LNCaP clone FGC (cell line): ENCODE results near the gene ARHGAP11B.
"Not testable (repeated sequence)": the region's sequence is repeated elsewhere in the genome, so short reads cannot be mapped to it uniquely, and the experiment has no call there.

Experiments
- DNase-seq: peaks from one replicate; pipeline ENCODE4 v3.0.0-alpha.2; 2011; ENCODE audit warnings: low read depth
- H3K4me3 ChIP-seq: 2 replicates; pipeline ENCODE4 v1.5.1; 2011; ENCODE audit warnings: mild to moderate bottlenecking, low read depth, low read length, control low read depth
- TF ChIP-seq, protein P1 (sequence below): IDR thresholded peaks from 2 replicates; pipeline ENCODE4 v1.5.1; 2012; ENCODE audit warnings: mild to moderate bottlenecking; ENCODE audit not compliant: control insufficient read depth, insufficient read depth; ENCODE audit errors: extremely low read depth

The ARHGAP11B gene

DNA sequence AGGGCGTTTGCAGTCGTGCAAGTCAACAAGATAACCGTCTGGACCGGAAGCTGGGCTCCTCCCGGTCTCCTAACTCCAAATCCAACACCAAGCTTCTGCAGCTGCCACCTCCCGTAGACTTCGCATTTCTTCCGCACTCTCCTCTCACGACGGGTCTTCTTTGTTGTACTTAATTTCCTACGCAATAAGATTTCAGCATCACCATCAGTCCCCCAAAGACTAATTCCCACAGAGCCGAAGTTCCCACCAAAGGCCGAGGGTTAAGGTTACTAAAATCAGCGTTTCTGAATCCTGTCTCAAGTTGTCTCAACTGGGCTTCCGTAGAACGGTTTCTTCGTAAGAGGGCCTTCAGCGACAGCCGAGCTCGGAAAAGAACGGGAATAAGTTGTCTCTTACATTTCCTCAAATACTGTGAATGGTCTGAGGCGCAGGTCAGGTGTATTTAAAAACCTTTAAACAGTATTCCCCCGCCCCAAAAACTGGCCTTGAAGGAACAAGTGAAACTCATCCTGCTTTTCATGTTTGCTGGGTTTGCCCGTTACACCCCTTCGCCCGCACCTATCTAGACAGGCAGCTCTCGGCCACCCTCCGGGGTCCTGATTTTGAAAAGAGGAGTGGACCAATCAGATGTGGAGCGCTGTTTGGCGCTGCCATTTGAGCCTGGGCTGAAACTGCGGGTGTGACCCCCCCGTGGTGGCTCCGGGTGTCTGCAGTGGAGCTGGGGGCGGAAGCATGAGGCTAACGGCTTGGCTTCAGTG lies at the start of gene ARHGAP11B:
TSS of gene ARHGAP11B (plus strand) at position 693 of the 758 bp plus-strand sequence.
- peak within 1 kb of the TSS; percentile 73 for H3K4me3 ChIP-seq
- peak; percentile 98 for DNase-seq

DNA sequence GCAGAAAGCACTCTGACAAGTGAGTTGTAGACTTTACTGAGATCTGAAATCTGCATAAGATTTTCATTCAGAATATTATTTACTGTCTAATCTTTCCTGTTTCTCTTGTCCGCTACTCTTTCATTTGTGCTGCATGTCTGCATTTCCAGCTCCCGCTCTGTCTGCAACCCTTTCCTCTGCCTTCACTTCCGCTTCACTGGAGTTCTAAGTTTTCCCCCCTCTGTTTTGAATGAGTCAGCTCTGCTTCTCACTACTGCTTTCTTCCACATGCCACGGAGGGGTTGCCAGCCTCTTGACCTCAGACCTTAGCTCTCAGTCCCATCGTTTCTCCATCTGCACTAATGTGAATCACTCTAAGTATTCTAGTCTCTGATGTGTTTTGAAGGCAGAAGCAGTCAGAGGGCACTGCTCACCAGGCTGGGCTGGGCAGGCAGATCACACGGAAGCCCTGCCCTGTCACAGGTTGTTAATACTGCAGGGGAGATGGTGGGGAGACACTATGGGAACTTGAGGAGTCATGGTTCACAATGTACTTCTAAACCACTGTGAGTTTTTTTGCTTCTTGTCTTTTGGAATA lies 46.4 kb upstream of the ARHGAP11B start:
- not testable (repeated sequence) for DNase-seq, H3K4me3 ChIP-seq

DNA sequence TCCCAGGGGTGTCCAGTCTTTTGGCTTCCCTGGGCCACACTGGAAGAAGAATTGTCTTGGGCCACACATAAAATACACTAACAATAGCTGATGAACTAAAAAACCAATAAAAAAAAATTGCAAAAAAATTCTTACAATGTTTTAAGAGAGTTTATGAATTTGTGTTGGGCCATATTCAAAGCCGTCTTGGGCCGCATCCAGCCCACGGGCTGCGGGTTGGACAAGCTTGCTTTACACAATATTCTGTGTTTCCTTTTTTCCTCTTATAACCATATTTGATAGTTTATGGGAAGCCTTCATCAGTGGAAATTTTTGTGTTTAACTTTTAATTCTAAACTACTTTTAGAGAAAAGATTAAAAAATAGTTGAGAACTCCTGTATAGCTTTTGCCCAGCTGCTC lies 45.2 kb upstream of the ARHGAP11B start:
- not testable (repeated sequence) for DNase-seq, H3K4me3 ChIP-seq

DNA sequence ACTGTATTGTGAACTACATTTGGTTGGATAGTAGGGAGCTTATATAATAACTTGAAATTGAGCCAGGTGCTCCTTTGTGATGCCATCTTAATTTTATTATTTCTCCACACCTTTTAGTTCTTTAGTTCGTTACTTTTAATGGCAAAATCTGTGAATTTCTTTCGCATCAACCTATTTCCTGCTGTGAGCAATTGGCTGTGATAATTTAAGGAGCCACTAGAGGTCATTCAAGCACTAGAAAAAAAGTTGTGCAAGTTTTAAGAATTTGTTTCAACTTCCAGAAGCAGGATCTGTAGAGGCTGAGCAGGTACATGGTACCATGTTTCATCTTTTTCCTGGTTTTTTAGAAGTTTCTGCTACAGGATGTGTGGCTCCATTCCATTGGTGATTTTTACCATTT lies 27.0 kb upstream of the ARHGAP11B start:
- DNase-seq, H3K4me3 ChIP-seq: not testable (repeated sequence)
- TF ChIP-seq, protein P1, sequence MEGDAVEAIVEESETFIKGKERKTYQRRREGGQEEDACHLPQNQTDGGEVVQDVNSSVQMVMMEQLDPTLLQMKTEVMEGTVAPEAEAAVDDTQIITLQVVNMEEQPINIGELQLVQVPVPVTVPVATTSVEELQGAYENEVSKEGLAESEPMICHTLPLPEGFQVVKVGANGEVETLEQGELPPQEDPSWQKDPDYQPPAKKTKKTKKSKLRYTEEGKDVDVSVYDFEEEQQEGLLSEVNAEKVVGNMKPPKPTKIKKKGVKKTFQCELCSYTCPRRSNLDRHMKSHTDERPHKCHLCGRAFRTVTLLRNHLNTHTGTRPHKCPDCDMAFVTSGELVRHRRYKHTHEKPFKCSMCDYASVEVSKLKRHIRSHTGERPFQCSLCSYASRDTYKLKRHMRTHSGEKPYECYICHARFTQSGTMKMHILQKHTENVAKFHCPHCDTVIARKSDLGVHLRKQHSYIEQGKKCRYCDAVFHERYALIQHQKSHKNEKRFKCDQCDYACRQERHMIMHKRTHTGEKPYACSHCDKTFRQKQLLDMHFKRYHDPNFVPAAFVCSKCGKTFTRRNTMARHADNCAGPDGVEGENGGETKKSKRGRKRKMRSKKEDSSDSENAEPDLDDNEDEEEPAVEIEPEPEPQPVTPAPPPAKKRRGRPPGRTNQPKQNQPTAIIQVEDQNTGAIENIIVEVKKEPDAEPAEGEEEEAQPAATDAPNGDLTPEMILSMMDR, result 0 out of 2 replicates have a peak, but pooled peaks have one; percentile 8

DNA sequence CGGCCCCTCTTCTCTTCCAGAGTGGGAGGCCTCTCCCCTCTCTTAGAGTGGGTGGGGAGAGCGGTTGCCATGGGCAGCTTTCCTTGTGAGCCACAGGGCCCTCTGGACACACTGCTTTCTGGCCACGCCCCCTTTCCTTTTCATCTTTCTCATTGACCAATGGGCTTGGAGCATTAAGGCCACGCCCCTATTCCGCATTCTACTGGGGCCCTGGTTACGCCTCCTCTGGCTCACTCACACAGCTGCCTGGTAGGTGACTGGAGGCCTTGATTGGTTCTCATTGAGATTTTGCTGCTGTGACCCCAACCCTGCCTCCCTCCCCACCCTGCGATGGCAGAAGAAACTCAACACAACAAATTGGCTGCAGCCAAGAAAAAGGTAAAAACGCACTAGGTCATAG lies 22.1 kb upstream of the ARHGAP11B start, which contains the start of gene GOLGA8H:
TSS of gene GOLGA8H (plus strand) at position 233 of the 400 bp plus-strand sequence. CDS start at position 331, 98 bp downstream.
- DNase-seq, result not testable (repeated sequence)

DNA sequence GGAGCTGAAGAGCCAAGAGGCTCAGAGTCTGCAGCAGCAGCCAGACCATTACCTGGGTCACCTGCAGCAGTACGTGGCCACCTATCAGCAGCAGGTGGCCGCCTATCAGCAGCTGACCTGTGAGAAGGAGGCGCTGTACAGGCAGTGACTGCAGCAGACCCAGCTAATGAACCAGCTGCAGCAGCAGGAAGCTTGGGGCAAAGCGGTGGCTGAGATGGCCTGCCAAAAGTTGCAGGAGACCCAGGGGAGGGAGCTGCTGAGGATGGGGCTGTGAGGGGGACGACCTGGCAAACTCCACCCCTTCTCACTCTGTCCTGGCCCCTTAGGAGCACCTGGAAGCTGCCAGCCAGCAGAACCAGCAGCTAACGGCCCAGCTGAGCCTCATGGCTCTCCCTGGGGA lies 13.7 kb upstream of the ARHGAP11B start:
- DNase-seq, H3K4me3 ChIP-seq: not testable (repeated sequence)

More for the DNA sequence above, 22.1 kb upstream of the ARHGAP11B start, which contains the start of gene GOLGA8H:
- H3K4me3 ChIP-seq, result not testable (repeated sequence)

DNA sequence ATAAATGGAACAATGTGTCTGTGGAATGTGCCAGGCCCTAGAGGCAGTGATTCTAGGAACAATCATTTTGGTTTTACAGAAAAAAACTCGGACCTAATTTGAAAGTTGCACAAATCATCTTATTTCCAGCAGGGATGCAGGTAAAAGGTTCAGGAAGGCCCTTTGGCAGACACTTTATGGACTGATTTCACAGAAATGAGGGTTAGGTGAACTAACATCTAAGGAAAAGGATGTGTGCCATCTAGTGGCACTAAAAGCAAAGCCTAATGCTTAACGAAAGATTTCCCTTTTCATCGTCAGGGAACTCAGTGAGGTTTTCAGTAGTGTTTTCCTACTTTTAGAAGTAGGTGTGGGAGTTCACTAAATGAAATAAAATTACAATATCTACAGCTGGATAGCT lies 4.6 kb upstream of the ARHGAP11B start:
- TF ChIP-seq, protein P1, result peak; percentile 28; the same call in 1 of the 2 replicates
- H3K4me3 ChIP-seq, result not testable (repeated sequence)
- DNase-seq, result peak; percentile 4

DNA sequence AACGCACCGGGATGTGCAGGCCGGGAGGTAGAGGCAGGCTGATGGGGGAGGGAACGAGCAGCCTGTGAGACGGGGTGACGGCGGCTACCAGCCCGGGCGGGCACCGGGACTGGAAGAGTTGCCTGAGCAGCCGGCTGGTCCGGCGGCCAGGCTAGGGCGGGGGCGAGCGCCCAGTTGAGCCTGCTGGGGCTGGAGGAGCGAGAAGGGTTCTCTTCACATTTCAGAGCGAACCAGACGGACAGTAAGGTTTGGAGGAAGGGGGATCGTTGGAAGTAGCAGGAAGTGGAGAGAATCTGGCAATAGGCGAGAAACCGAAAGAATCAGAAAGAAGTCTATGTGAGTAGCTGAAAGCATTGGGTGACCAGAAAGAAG lies 252 bp downstream of the ARHGAP11B start:
- not testable (repeated sequence) for DNase-seq
- H3K4me3 ChIP-seq, result peak overlapping the region; percentile 73

DNA sequence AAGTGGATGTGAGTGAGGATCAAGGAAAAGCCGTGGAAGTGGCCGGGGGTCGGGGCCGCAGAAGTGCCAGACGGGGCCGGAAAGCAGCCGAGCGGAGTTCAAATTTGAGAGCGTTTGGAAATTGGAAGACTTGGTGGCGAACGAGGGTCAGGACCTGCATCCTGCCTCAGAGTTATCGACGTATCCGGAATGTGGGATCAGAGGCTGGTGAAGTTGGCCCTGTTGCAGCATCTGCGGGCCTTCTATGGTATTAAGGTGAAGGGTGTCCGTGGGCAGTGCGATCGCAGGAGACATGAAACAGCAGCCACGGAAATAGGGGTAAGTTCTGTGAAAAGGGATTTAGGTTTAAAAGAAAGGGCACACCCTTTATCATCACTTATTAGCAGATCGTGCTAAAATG lies 704 bp downstream of the ARHGAP11B start:
- not testable (repeated sequence) for DNase-seq
- H3K4me3 ChIP-seq, result peak overlapping the region; percentile 73

DNA sequence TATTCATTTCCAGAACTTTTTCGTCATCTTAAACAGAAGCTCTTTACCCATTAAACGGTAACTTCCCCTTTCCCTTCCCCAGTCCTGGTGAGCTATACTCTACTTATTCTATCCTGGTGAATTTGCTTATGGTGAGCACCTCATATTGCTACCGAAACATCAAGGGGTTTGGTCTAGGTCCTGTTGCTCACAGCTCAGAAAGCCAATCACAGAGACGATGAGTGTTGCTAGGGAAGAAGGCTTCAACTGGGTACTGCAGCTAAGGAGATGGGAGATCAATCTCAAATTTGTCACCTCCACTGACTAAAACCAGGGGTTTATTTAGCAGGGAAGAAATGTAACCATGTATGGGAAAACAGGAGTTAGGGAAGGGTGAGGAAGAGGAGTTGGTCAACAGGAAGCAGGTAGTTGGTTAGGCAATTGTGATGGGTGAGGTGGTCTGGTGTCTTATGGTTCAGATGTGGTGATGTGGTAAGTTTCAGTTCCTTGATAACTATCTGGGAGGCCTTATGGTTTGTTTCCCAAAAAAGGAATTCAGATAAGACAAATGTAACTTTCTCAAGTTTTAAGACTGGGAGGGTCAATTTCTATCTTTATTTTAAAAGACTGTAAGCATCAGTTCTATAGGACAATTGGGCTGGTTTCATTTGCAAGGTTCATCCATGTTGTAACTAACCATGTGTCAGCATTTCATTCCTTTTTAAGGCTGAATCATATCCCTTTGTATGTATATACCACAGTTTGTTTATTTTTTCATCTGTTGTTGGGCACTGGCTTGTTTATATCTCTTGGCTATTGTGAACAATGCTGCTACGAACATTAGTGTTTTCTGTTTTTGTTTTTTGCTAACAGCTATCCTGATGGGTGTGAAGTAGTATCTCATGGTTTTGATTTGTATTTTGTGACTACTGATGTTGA lies 24.3 kb downstream of the ARHGAP11B start:
- TF ChIP-seq, protein P1, result no peak
- no peak for DNase-seq
- H3K4me3 ChIP-seq, result no peak overlapping the region
